ENCODE measurements around the gene ZSWIM1. TPM values are rescaled to one million over a fixed set of nuclear protein-coding genes. Genes with fewer than 3 reads are reported as not detected.

Gene ZSWIM1
- total and polyA plus RNA-seq, 2 donors from 2014 or later = 6.7 to 13.1 TPM

DNA sequence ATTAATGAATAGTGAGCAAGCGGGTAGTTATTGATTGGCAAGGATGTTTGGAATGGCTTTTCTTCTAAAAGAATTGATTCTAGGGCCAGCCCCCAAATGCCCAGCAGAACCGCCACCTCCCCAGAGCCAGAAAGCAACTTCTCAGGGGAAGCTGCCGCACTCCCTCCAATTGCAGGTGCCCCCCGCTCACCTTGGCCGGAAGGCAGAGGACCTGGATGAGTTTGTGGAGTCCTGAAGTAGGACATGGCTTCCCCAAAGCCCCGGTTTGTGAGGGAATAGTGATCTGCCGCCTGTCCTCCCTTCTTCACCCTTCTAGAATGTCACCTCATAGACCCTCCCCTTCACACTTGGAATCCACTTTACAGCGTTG, 6.3 kb downstream of the ZSWIM1 start, which contains the start of gene SPATA25:
SPATA25 (minus strand) TSS at position 277 of the 370 bp plus-strand sequence; CDS start at position 245, 32 bp downstream.
- FAIRE-seq (no peak), DNase-seq (peak in 1 of 5 donors; percentile 59)
- Histone ChIP-seq H3K27ac (ENCODE audit: low read depth in 2 of 2, low read length in 2 of 2) (no peak within 1 kb of the TSS), H3K9ac (ENCODE audit: low read length in 3 of 3) (no peak within 1 kb of the TSS), H3K4me3 (ENCODE audit: low read length in 3 of 3) (no peak within 1 kb of the TSS), H3K36me3 (ENCODE audit: control insufficient read depth in 2 of 3, insufficient read depth in 3 of 3, low read length in 3 of 3) (peaks cover 4 to 20% (median 13%) of the 10 kb centered on the region in 3 donors), H3K9me3 (ENCODE audit: control insufficient read depth in 2 of 3, insufficient read depth in 1 of 3, low read length in 3 of 3) (no peaks in the 10 kb centered on the region), H3K4me1 (ENCODE audit: control insufficient read depth in 2 of 3, insufficient read depth in 2 of 3, low read depth in 1 of 3, low read length in 3 of 3) (peaks cover 0 to 27% (median 0%) of the 10 kb centered on the region in 3 donors), H3K27me3 (ENCODE audit: control insufficient read depth, insufficient read depth, low read length) (no peaks in the 10 kb centered on the region)
- intact Hi-C loops (cut with DNase I) = no loop called here
- no peak for TF ChIP-seq CTCF (IDR thresholded peaks at IDR 0.05; ENCODE audit: borderline replicate concordance, extremely low read depth, insufficient read depth)

- FAIRE-seq = no peak
- H3K9me3 ChIP-seq (ENCODE audit: control insufficient read depth in 2 of 3, insufficient read depth in 1 of 3, low read length in 3 of 3) = no peaks in the 10 kb centered on the region
- no peaks in the 10 kb centered on the region for H3K27me3 ChIP-seq (ENCODE audit: control insufficient read depth, insufficient read depth, low read length)
- H3K27ac ChIP-seq (ENCODE audit: low read depth in 2 of 2, low read length in 2 of 2) = no peak overlapping the region
- TF ChIP-seq CTCF (IDR thresholded peaks at IDR 0.05; ENCODE audit: borderline replicate concordance, extremely low read depth, insufficient read depth) = no peak
- peaks cover 2 to 12% (median 8%) of the 10 kb centered on the region in 3 donors for H3K36me3 ChIP-seq (ENCODE audit: control insufficient read depth in 2 of 3, insufficient read depth in 3 of 3, low read length in 3 of 3)
- H3K4me1 ChIP-seq (ENCODE audit: control insufficient read depth in 2 of 3, insufficient read depth in 2 of 3, low read depth in 1 of 3, low read length in 3 of 3) = peaks cover 0 to 34% (median 0%) of the 10 kb centered on the region in 3 donors
- intact Hi-C loops (cut with DNase I) = no loop called here
- H3K9ac ChIP-seq (ENCODE audit: low read length in 3 of 3) = no peak overlapping the region
- peak overlapping the region in 2 of 3 donors; percentile 29 to 33 for H3K4me3 ChIP-seq (ENCODE audit: low read length in 3 of 3)
- DNase-seq = peak in 1 of 5 donors; percentile 34
Measured at GRCh38 chr20:45888681-45889080, 7.7 kb downstream of the ZSWIM1 start.

- H3K4me1 ChIP-seq (ENCODE audit: control insufficient read depth in 2 of 3, insufficient read depth in 2 of 3, low read depth in 1 of 3, low read length in 3 of 3) = peaks cover 0 to 30% (median 0%) of the 10 kb centered on the region in 3 donors
- intact Hi-C loops (cut with DNase I) = no loop called here
Measured at GRCh38 chr20:45890077-45890984, 9.3 kb downstream of the ZSWIM1 start.

More at GRCh38 chr20:45890077-45890984, 9.3 kb downstream of the ZSWIM1 start:
- no peak for FAIRE-seq
- peak; percentile 90 to 95 (median 92) for DNase-seq
- Histone ChIP-seq H3K27ac (ENCODE audit: low read depth in 2 of 2, low read length in 2 of 2) (peak overlapping the region; percentile 82 to 89), H3K9ac (ENCODE audit: low read length in 3 of 3) (peak overlapping the region; percentile 39 to 78 (median 61)), H3K4me3 (ENCODE audit: low read length in 3 of 3) (peak overlapping the region; percentile 59 to 72 (median 61)), H3K36me3 (ENCODE audit: control insufficient read depth in 2 of 3, insufficient read depth in 3 of 3, low read length in 3 of 3) (peaks cover 0 to 16% (median 14%) of the 10 kb centered on the region in 3 donors), H3K9me3 (ENCODE audit: control insufficient read depth in 2 of 3, insufficient read depth in 1 of 3, low read length in 3 of 3) (no peaks in the 10 kb centered on the region), H3K27me3 (ENCODE audit: control insufficient read depth, insufficient read depth, low read length) (no peaks in the 10 kb centered on the region)
- TF ChIP-seq CTCF (IDR thresholded peaks at IDR 0.05; ENCODE audit: borderline replicate concordance, extremely low read depth, insufficient read depth) = peak; percentile 42

Measured in kidney (tissue), 14 donors.